NCI-H524 treated with DMSO at 0.1 percent for 48 hours (cell line): ENCODE results near the gene PROX1.

Experiments
- DNase-seq: peaks from one replicate; lab custom pipeline; 2025; lab: John Stamatoyannopoulos, UW

PROX1 gene

GRCh38 chr1:214022810-214023425 lies 35.1 kb downstream of the PROX1 start:
- no peak for DNase-seq

- no peak for DNase-seq
Measured at GRCh38 chr1:214026985-214027384, 39.2 kb downstream of the PROX1 start.

- DNase-seq: no peak
Measured at GRCh38 chr1:214027498-214027897, 39.7 kb downstream of the PROX1 start.

GRCh38 chr1:214028095-214028494 lies 40.3 kb downstream of the PROX1 start:
- no peak for DNase-seq

- DNase-seq: no peak
Measured at GRCh38 chr1:214028649-214029406, 41.1 kb downstream of the PROX1 start.

- DNase-seq: no peak
Measured at GRCh38 chr1:214029796-214030195, 42.0 kb downstream of the PROX1 start.

GRCh38 chr1:214031267-214031650 lies 43.5 kb downstream of the PROX1 start:
- DNase-seq: no peak

GRCh38 chr1:214037468-214037867 lies 49.7 kb downstream of the PROX1 start:
- DNase-seq: no peak

- DNase-seq: no peak
Measured at GRCh38 chr1:214039394-214040018, 51.7 kb downstream of the PROX1 start.

- DNase-seq: no peak
Measured at GRCh38 chr1:214043167-214043566, 55.4 kb downstream of the PROX1 start.

GRCh38 chr1:214044438-214045214 lies 56.9 kb downstream of the PROX1 start:
- DNase-seq: no peak

- DNase-seq: no peak
Measured at GRCh38 chr1:214050513-214051401, 63.0 kb downstream of the PROX1 start.

- DNase-seq: no peak
Measured at GRCh38 chr1:214051786-214052185, 64.0 kb downstream of the PROX1 start.

GRCh38 chr1:214058076-214058475 lies 70.3 kb downstream of the PROX1 start:
- DNase-seq: no peak

- no peak for DNase-seq
Measured at GRCh38 chr1:214066190-214066589, 78.4 kb downstream of the PROX1 start.

- DNase-seq: peak; percentile 78
Measured at GRCh38 chr1:214066936-214067335, 79.2 kb downstream of the PROX1 start.

GRCh38 chr1:214067397-214067796 lies 79.6 kb downstream of the PROX1 start:
- DNase-seq: peak; percentile 92

GRCh38 chr1:214067853-214068703 lies 80.3 kb downstream of the PROX1 start:
- no peak for DNase-seq

GRCh38 chr1:214068979-214069378 lies 81.2 kb downstream of the PROX1 start:
- DNase-seq: no peak

GRCh38 chr1:214071469-214071868 lies 83.7 kb downstream of the PROX1 start:
- DNase-seq: no peak
